Prostate gland (tissue), 2 donors: ENCODE data around the gene RNF169. TPM values are rescaled to one million over a fixed set of nuclear protein-coding genes. Genes with fewer than 3 reads are reported as not detected.

Experiments used
- DNase-seq: peaks from one replicate; pipeline ENCODE4 v3.0.0-alpha.2; 2019; ENCODE audit warnings: low spot score
- H3K27ac ChIP-seq, 2 donors: fragments of 200-600 bp; sonication (generic); 2 replicates each; pipeline ENCODE4 v1.5.1; 2017 to 2019
- H3K27me3 ChIP-seq: fragments of 200-600 bp; sonication (generic); replicated peaks from 2 replicates; pipeline ENCODE4 v1.5.1; 2019; ENCODE audit not compliant: insufficient read depth
- H3K36me3 ChIP-seq, 2 donors: fragments of 200-600 bp; sonication (generic); 1 replicate in 1 of 2; 2 replicates in 1 of 2; pipeline versions ENCODE4 v1.5.1 to v1.8.1; 2017 to 2019
- H3K4me1 ChIP-seq: fragments of 200-600 bp; sonication (generic); replicated peaks from 2 replicates; pipeline ENCODE4 v1.5.1; 2019
- H3K4me3 ChIP-seq, 2 donors: fragments of 200-600 bp; sonication (generic); 2 replicates each; pipeline ENCODE4 v1.5.1; 2017 to 2019
- H3K9me3 ChIP-seq: fragments of 200-600 bp; sonication (generic); 2 replicates; pipeline ENCODE4 v1.5.1; 2017
- CTCF ChIP-seq, 4 experiments: fragments of 200-600 bp in 2 of 4; fragments of 450-650 bp in 2 of 4; sonication (generic) in 2 of 4; IDR thresholded peaks; 1 replicate in 3 of 4; 2 replicates in 1 of 4; pipeline ENCODE4 v1.5.1; 2016 to 2019; ENCODE audit warnings: antibody characterized with exemption in 4 of 4, mild to moderate bottlenecking in 2 of 4, moderate library complexity in 2 of 4
- POLR2A ChIP-seq: fragments of 450-650 bp; IDR thresholded peaks from one replicate; pipeline ENCODE4 v1.6.1; 2016; ENCODE audit warnings: antibody characterized with exemption, mild to moderate bottlenecking
- POLR2AphosphoS5 ChIP-seq: sonication (generic); formaldehyde crosslinking; IDR thresholded peaks from one replicate; pipeline ENCODE4 v1.6.1; 2017; ENCODE audit warnings: antibody characterized with exemption
- WGBS: methylation state at CpG from one replicate; pipeline ENCODE4 v1.1.5; 2018; 5-methylcytosine and 5-hydroxymethylcytosine counted together
- intact Hi-C: fragments of 100-400 bp; cut with DNase I; formaldehyde crosslinking; loops from one replicate; pipeline ENCODE4 v1.14.2; 2022
- microRNA-seq: library from miRNA; unstranded; fragments of <30 nt; microRNA quantifications from one replicate; pipeline ENCODE4, GENCODE V29; 2016
- small RNA-seq, 2 donors: library from RNA; depleted of rRNA; stranded (forward); fragments of <200 nt; gene quantifications; one replicate each; pipeline ENCODE3, GENCODE V24; 2016
- total RNA-seq, 2 donors: library from RNA; depleted of rRNA; stranded (reverse); fragments of >200 nt; gene quantifications; one replicate each; pipeline ENCODE4 v1.1.0, GENCODE V29; 2016

Gene RNF169
- total RNA-seq, 2 donors from 2014 or later, result 19.7 to 21.2 TPM

- intact Hi-C loops, result no loop called here
- WGBS, result 33% methylated on average over 1 of the region's 1 CpG
- Histone ChIP-seq H3K4me1 (no peaks in the 10 kb centered on the region), H3K27me3 (no peaks in the 10 kb centered on the region), H3K9me3 (no peaks in the 10 kb centered on the region), H3K36me3 (no peaks in the 10 kb centered on the region), H3K4me3 (no peak overlapping the region), H3K27ac (no peak overlapping the region)
- DNase-seq, result no peak
- TF ChIP-seq POLR2AphosphoS5 (no peak), POLR2A (no peak), CTCF (IDR thresholded peaks at IDR 0.05) (peak in 2 of 4 experiments; percentile 13 to 26)
Observed at GRCh38 chr11:74877132-74877531, 128.5 kb downstream of the RNF169 start.

Small RNA genes within 50 kb of the gene (microRNA-seq; reads per million reads assigned to microRNA genes)
- gene MIR4696, result not detected

Small RNA genes within 50 kb of the gene (small RNA-seq; reads per million reads assigned to genes)
- gene MIR4696 (0 reads per million in 2 donors), gene RN7SL239P (0 reads per million in 2 donors)

Other genes starting within 250 kb of the RNF169 start
- gene POLD3, start 156.3 kb upstream of the RNF169 start, total RNA-seq, result 10 to 100 TPM in 1 of 2 donors, 1 to 10 TPM in 1; 9.0 to 11.8 TPM
- 1 to 10 TPM in 1 of 2 donors, under 1 TPM in 1; 0.09 to 9.1 TPM for gene CHRDL2, start 17.4 kb upstream of the RNF169 start, total RNA-seq
- gene XRRA1, start 200.2 kb downstream of the RNF169 start, total RNA-seq, result 10 to 100 TPM; 16.2 to 52.1 TPM
- gene SPCS2, start 200.4 kb downstream of the RNF169 start, total RNA-seq, result 10 to 100 TPM; 76.9 to 82.4 TPM
- 10 to 100 TPM; 19.4 to 26.2 TPM for gene NEU3, start 240.1 kb downstream of the RNF169 start, total RNA-seq